ENCODE data around the gene SEMA4A. TPM values are rescaled to one million over a fixed set of nuclear protein-coding genes. Genes with fewer than 3 reads are reported as not detected.

SEMA4A gene
- total RNA-seq, 2 experiments from 2014 or later = 77.8 to 196 TPM

- Histone ChIP-seq H3K27ac (ENCODE audit: low read depth, low read length, poor library complexity, severe bottlenecking) (peak overlapping the region; percentile 95), H3K4me1 (ENCODE audit: insufficient read depth, low read length, poor library complexity, severe bottlenecking) (peaks cover 41% of the 10 kb centered on the region), H3K9me2 (ENCODE audit: insufficient read depth, low read length) (no peaks in the 10 kb centered on the region), H3K79me2 (ENCODE audit: insufficient read depth, low read depth, low read length) (peaks cover 13% of the 10 kb centered on the region; the same call in 1 of the 2 replicates), H3K4me3 (ENCODE audit: low read depth, low read length, poor library complexity, severe bottlenecking) (peak overlapping the region; percentile 40), H3K9me3 (ENCODE audit: low read length) (no peaks in the 10 kb centered on the region), H2AFZ (ENCODE audit: low read length) (peak overlapping the region; percentile 53), H4K20me1 (ENCODE audit: insufficient read depth, low read length) (no peaks in the 10 kb centered on the region), H3K4me2 (ENCODE audit: low read length) (peak overlapping the region; percentile 85), H3K36me3 (ENCODE audit: insufficient read depth, low read length) (no peaks in the 10 kb centered on the region)
- TF ChIP-seq CTCF (conservative IDR thresholded peaks at IDR 0.05; ENCODE audit: low read length) (peak; percentile 93), EZH2phosphoT487 (IDR thresholded peaks at IDR 0.05; ENCODE audit: borderline replicate concordance, low read depth, low read length) (no peak)
- CTCF ChIA-PET (ENCODE audit: unreplicated experiment) = interaction anchor here (0.5 to 2.2 kb wide), 5 partner anchors 9 to 401 kb away, joined by 3 to 6 read pairs (median 3); no protein-coding TSS in a partner anchor
- POLR2A ChIA-PET = interaction anchor here (0.6 to 3.5 kb wide), 5 partner anchors 11 to 81 kb away, joined by 3 to 18 read pairs (median 3); no protein-coding TSS in a partner anchor
- intact Hi-C loops (cut with micrococcal nuclease; ENCODE audit: unreplicated experiment) = loop anchor here (1.0 kb wide), 2 partner anchors 67 to 79 kb away; partner anchors contain the start of gene PMF1
- no TSS peak for BruUV-seq (replicated peaks)
- DNase-seq (ENCODE audit: low spot score) = peak; percentile 89
Observed at GRCh38 chr1:156146020-156146768, 7.2 kb upstream of the SEMA4A start.

- peak overlapping the region; percentile 40 for H3K4me3 ChIP-seq (ENCODE audit: low read depth, low read length, poor library complexity, severe bottlenecking)
- intact Hi-C loops (cut with micrococcal nuclease; ENCODE audit: unreplicated experiment) = loop anchor here (1.0 kb wide), 2 partner anchors 66 to 78 kb away; partner anchors contain the start of gene PMF1
- H2AFZ ChIP-seq (ENCODE audit: low read length) = peak overlapping the region; percentile 53
- no peaks in the 10 kb centered on the region for H3K36me3 ChIP-seq (ENCODE audit: insufficient read depth, low read length)
- peaks cover 13% of the 10 kb centered on the region; the same call in 1 of the 2 replicates for H3K79me2 ChIP-seq (ENCODE audit: insufficient read depth, low read depth, low read length)
- TF ChIP-seq EZH2phosphoT487 (IDR thresholded peaks at IDR 0.05; ENCODE audit: borderline replicate concordance, low read depth, low read length) (no peak), CTCF (conservative IDR thresholded peaks at IDR 0.05; ENCODE audit: low read length) (no peak)
- H3K9me2 ChIP-seq (ENCODE audit: insufficient read depth, low read length) = no peaks in the 10 kb centered on the region
- no peaks in the 10 kb centered on the region for H4K20me1 ChIP-seq (ENCODE audit: insufficient read depth, low read length)
- POLR2A ChIA-PET = interaction anchor here (0.6 to 3.5 kb wide), 8 partner anchors 11 to 136 kb away, joined by 3 to 18 read pairs (median 5); partner anchors contain the start of genes PMF1 and SMG5
- H3K27ac ChIP-seq (ENCODE audit: low read depth, low read length, poor library complexity, severe bottlenecking) = peak overlapping the region; percentile 95
- CTCF ChIA-PET (ENCODE audit: unreplicated experiment) = interaction anchor here (0.8 to 2.2 kb wide), 6 partner anchors 9 to 137 kb away, joined by 3 to 6 read pairs (median 3); partner anchors contain the start of gene TMEM79
- no TSS peak for BruUV-seq (replicated peaks)
- H3K4me2 ChIP-seq (ENCODE audit: low read length) = peak overlapping the region; percentile 85
- no peaks in the 10 kb centered on the region for H3K9me3 ChIP-seq (ENCODE audit: low read length)
- DNase-seq (ENCODE audit: low spot score) = no peak
- peaks cover 48% of the 10 kb centered on the region for H3K4me1 ChIP-seq (ENCODE audit: insufficient read depth, low read length, poor library complexity, severe bottlenecking)
Observed at GRCh38 chr1:156146769-156147405, 6.5 kb upstream of the SEMA4A start.
